GM19023 (cell line): ENCODE results near the gene NIP7.

ENCODE experiments used
- ATAC-seq: cut with Tn5 transposase; IDR thresholded peaks from one replicate; pipeline ENCODE4 v1.9.1; 2021; ENCODE audit warnings: mild to moderate bottlenecking, moderate library complexity; ENCODE audit not compliant: unreplicated experiment

The NIP7 gene

GRCh38 chr16:69384974-69385373, 45.4 kb downstream of the NIP7 start:
- ATAC-seq, result no peak

- ATAC-seq, result no peak
Measured at GRCh38 chr16:69386596-69386995, 47.0 kb downstream of the NIP7 start.
